H1 (cell line): ENCODE results near the gene MUC13. TPM values are rescaled to one million over a fixed set of nuclear protein-coding genes. Genes with fewer than 3 reads are reported as not detected.

Experiments
- ASH2L ChIP-seq: fragments of 200-600, 300-600 bp; sonication (generic); IDR thresholded peaks from one replicate; pipeline ENCODE4 v1.7.1; 2017; ENCODE audit warnings: low read length
- BCL11A ChIP-seq, 2 experiments: IDR thresholded peaks; one replicate each; pipeline ENCODE4 v1.6.1; 2011; ENCODE audit warnings: low read depth in 2 of 2, low read length in 2 of 2, mild to moderate bottlenecking in 2 of 2
- CHD1 ChIP-seq: IDR thresholded peaks from 2 replicates; pipeline ENCODE4 v1.6.1; 2012; ENCODE audit warnings: low read depth, low read length, improper control_type of control experiment
- CTBP2 ChIP-seq: IDR thresholded peaks from 2 replicates; pipeline ENCODE4 v1.7.0; 2011; ENCODE audit warnings: borderline replicate concordance, mild to moderate bottlenecking, moderate library complexity, mixed read lengths, low read length; ENCODE audit not compliant: insufficient read depth, insufficient read length
- EGR1 ChIP-seq: IDR thresholded peaks from 2 replicates; pipeline ENCODE4 v1.6.1; 2011; ENCODE audit warnings: low read depth, low read length, borderline replicate concordance
- EZH2 ChIP-seq: fragments of 200-600 bp; sonication (generic); IDR thresholded peaks from 2 replicates; pipeline ENCODE4 v1.7.1; 2012; ENCODE audit warnings: low read depth, mild to moderate bottlenecking, moderate library complexity, low read length, inconsistent platforms; ENCODE audit not compliant: severe bottlenecking
- FOSL1 ChIP-seq: IDR thresholded peaks from 2 replicates; pipeline ENCODE4 v1.6.1; 2011; ENCODE audit warnings: mild to moderate bottlenecking, low read depth, low read length, moderate library complexity; ENCODE audit not compliant: insufficient read depth
- GABPA ChIP-seq: IDR thresholded peaks from 2 replicates; pipeline ENCODE4 v1.6.1; 2011; ENCODE audit warnings: mild to moderate bottlenecking, low read length, moderate library complexity, borderline replicate concordance; ENCODE audit not compliant: insufficient read depth
- HDAC2 ChIP-seq, 2 experiments: fragments of 300-600 bp in 1 of 2; sonication (generic) in 1 of 2; IDR thresholded peaks; 2 replicates each; pipeline ENCODE4 v1.6.1; 2011 to 2012; ENCODE audit warnings: low read depth in 2 of 2, low read length in 2 of 2, mild to moderate bottlenecking in 2 of 2, moderate library complexity in 2 of 2, borderline replicate concordance in 1 of 2, inconsistent platforms in 1 of 2
- MAFK ChIP-seq: IDR thresholded peaks from 2 replicates; pipeline ENCODE4 v1.6.1; 2012; ENCODE audit warnings: low read depth, mild to moderate bottlenecking, improper control_type of control experiment, low read length
- MAX ChIP-seq: IDR thresholded peaks from 2 replicates; pipeline ENCODE4 v1.6.1; 2012; ENCODE audit warnings: inconsistent platforms
- POLR2AphosphoS5 ChIP-seq: IDR thresholded peaks from 2 replicates; pipeline ENCODE4 v1.6.1; 2011; ENCODE audit warnings: low read depth, low read length
- RAD21 ChIP-seq, 2 experiments: IDR thresholded peaks in 1 of 2; conservative IDR thresholded peaks in 1 of 2; 2 replicates each; pipeline ENCODE4 v1.6.1; 2011; ENCODE audit warnings: low read depth in 2 of 2, low read length in 2 of 2, improper control_type of control experiment in 1 of 2, inconsistent platforms in 1 of 2, mild to moderate bottlenecking in 1 of 2, moderate library complexity in 1 of 2
- SIN3A ChIP-seq, 2 experiments: IDR thresholded peaks in 1 of 2; conservative IDR thresholded peaks in 1 of 2; 2 replicates each; pipeline ENCODE4 v1.6.1; 2011 to 2012; ENCODE audit warnings: low read length in 2 of 2, improper control_type of control experiment in 1 of 2, low read depth in 1 of 2, mild to moderate bottlenecking in 1 of 2
- SP1 ChIP-seq: IDR thresholded peaks from 2 replicates; pipeline ENCODE4 v1.6.1; 2011; ENCODE audit warnings: low read depth, low read length
- SP4 ChIP-seq: IDR thresholded peaks from 2 replicates; pipeline ENCODE4 v1.6.1; 2012; ENCODE audit warnings: low read length, inconsistent platforms
- SUZ12 ChIP-seq: fragments of 200-600 bp; sonication (generic); IDR thresholded peaks from 2 replicates; pipeline ENCODE4 v1.6.1; 2012; ENCODE audit warnings: mild to moderate bottlenecking, inconsistent platforms, low read length, moderate library complexity, mixed read lengths
- TAF1 ChIP-seq: IDR thresholded peaks from 2 replicates; pipeline ENCODE4 v1.6.1; 2011; ENCODE audit warnings: mild to moderate bottlenecking, low read depth, low read length
- TCF12 ChIP-seq: IDR thresholded peaks from 2 replicates; pipeline ENCODE4 v1.6.1; 2011; ENCODE audit warnings: low read depth, mild to moderate bottlenecking, low read length
- polyA plus RNA-seq, 7 experiments: library from polyadenylated mRNA; depleted of rRNA in 3 of 7; stranded (reverse) in 5 of 7; unstranded in 2 of 7; fragments of >200 nt in 5 of 7; fragments of 200-250 nt in 2 of 7; gene quantifications; 1 replicate in 5 of 7; 2 replicates in 1 of 7; 4 replicates in 1 of 7; pipeline versions ENCODE4 v1.2.1 to v1.2.3, GENCODE V29; 2011 to 2013; ENCODE audit warnings: missing spikeins in 2 of 7, mixed read lengths in 2 of 7
- total RNA-seq: library from RNA; stranded (reverse); fragmentation: NEBNext Ultra II Directional; extraction: Animal tissue kit (Norgen Biotek cat#: 25700); gene quantifications from 2 replicates; pipeline ENCODE4 v1.2.1, GENCODE V29; 2021
- TF ChIP-seq, protein P1 (sequence below): IDR thresholded peaks from 2 replicates; pipeline ENCODE4 v1.6.1; 2012; ENCODE audit warnings: inconsistent platforms

Gene MUC13
- total and polyA plus RNA-seq, 2 of the 8 experiments (the other 6 are each of a cell fraction or from before 2014, with no cell fraction given) = not detected

DNA sequence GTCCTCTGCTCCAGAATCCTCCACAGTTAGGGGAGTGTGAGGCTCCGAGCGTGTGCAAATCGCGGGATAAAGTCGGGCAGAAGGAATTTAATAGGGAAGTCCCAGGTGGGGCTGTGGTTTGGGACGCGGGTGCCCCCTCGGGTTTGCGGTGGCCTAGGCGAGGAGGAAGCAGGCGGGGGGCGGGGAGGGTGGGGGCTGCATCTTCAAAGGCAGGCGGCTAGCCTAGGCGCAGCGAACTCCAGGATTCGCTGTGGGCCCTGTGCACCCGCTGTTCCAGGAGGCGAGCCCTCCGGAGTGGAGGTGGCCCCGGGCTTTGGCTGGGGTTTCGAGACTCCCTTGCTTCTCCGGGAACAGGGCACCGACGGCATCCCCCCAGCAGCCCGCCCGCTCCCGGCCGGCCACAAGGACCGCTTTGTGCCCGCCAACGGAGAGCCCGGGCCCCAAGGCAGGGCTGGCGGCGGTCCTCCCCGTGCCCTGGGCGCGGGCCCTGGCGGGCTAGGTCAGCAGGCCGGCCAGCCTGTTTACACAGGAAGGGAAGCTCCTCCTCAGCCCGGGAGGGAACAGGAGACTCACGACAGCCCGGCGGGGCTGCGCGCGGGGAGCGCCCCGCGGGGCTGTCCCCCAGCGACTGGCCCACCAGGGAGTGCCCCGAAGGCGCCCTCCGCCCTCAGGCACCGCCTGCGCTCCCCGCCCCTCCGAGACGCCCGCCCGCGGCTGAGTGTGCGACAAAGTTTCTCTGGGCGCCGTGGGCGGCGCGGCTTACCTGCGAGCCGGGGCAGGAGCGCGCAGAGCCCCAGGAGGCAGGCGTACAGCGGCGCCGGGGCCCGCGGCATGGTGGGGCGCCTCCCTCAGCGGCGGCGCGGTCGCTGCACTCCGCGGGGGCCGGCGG, 48.1 kb downstream of the MUC13 start (continued):
- no peak for TF ChIP-seq MAFK
- peak; percentile 11; the same call in 1 of the 2 replicates for TF ChIP-seq MAX
- TF ChIP-seq TAF1 = peak; percentile 32; the same call in 1 of the 2 replicates
- no peak for TF ChIP-seq SP1
- 0 out of 4 replicates have a peak, but pooled peaks of 1 of the 2 experiments have one; percentile 1 for TF ChIP-seq HDAC2 (IDR thresholded peaks at IDR 0.05; ENCODE audit: borderline replicate concordance in 1 of 2, low read depth in 2 of 2, low read length in 2 of 2)
- no peak for TF ChIP-seq EGR1
- TF ChIP-seq EZH2 = no peak
- TF ChIP-seq TCF12 = no peak
- no peak for TF ChIP-seq SP4
- TF ChIP-seq FOSL1 = no peak
- no peak for TF ChIP-seq CHD1
- peak; percentile 1; the same call in 1 of the 2 replicates for TF ChIP-seq SUZ12
- TF ChIP-seq RAD21 (IDR thresholded peaks at IDR 0.05 in 1 of 2, conservative IDR thresholded peaks at IDR 0.05 in 1 of 2; ENCODE audit: low read depth in 2 of 2, low read length in 2 of 2) = peak in 1 of 2 experiments; percentile 10; a peak in 1 of 4 replicates
- peak; percentile 33 for TF ChIP-seq ASH2L
- no peak for TF ChIP-seq BCL11A (IDR thresholded peaks at IDR 0.05; ENCODE audit: low read depth in 2 of 2, low read length in 2 of 2)
- TF ChIP-seq POLR2AphosphoS5 = 0 out of 2 replicates have a peak, but pooled peaks have one; percentile 35
- TF ChIP-seq, protein P1, sequence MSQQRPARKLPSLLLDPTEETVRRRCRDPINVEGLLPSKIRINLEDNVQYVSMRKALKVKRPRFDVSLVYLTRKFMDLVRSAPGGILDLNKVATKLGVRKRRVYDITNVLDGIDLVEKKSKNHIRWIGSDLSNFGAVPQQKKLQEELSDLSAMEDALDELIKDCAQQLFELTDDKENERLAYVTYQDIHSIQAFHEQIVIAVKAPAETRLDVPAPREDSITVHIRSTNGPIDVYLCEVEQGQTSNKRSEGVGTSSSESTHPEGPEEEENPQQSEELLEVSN = no peak
- TF ChIP-seq GABPA = no peak
- no peak for TF ChIP-seq SIN3A (conservative IDR thresholded peaks at IDR 0.05 in 1 of 2, IDR thresholded peaks at IDR 0.05 in 1 of 2; ENCODE audit: low read depth in 1 of 2, low read length in 2 of 2)
- no peak for TF ChIP-seq CTBP2
